SK-N-SH (cell line): ENCODE measurements around the gene ZMIZ2. TPM values are rescaled to one million over a fixed set of nuclear protein-coding genes. Genes with fewer than 3 reads are reported as not detected.

ENCODE experiments used
- CTCF ChIA-PET: fragments of 300-600, 350-600 bp; formaldehyde crosslinking; extraction: SDS; loops from one replicate; lab custom pipeline; 2021; lab: Yijun Ruan, JAX
- POLR2A ChIA-PET: fragments of 350-600 bp; sonication (Branson Sonifier 250); formaldehyde crosslinking; extraction: SDS; loops from one replicate; lab custom pipeline; 2020; ENCODE audit warnings: antibody characterized with exemption, inconsistent platforms; lab: Yijun Ruan, JAX
- DNase-seq: peaks from one replicate; pipeline ENCODE4 v3.0.0; 2012
- H2AFZ ChIP-seq: fragments of 200-600 bp; sonication (generic); 2 replicates; pipeline ENCODE4 v1.8.1; 2016; ENCODE audit warnings: antibody characterized with exemption, mild to moderate bottlenecking, low read depth
- H3F3A ChIP-seq: fragments of 200-600 bp; sonication (generic); replicated peaks from 2 replicates; pipeline ENCODE3; 2016; ENCODE audit warnings: antibody characterized with exemption, mild to moderate bottlenecking; ENCODE audit not compliant: insufficient read depth
- H3K27ac ChIP-seq, 2 experiments: fragments of 200-500 bp in 1 of 2; fragments of 200-600 bp in 1 of 2; sonication (Bioruptor generic) in 1 of 2; sonication (generic), shearing (Covaris generic) in 1 of 2; 2 replicates each; pipeline versions ENCODE4 v1.5.1 to v1.6.1; 2014 to 2016; ENCODE audit warnings: low read depth in 2 of 2, inconsistent platforms in 1 of 2, low read length in 1 of 2, mild to moderate bottlenecking in 1 of 2, mixed read lengths in 1 of 2
- H3K27me3 ChIP-seq: fragments of 200-600 bp; sonication (generic), shearing (Covaris generic); 2 replicates; pipeline ENCODE4 v1.6.1; 2016; ENCODE audit warnings: mixed run types; ENCODE audit not compliant: insufficient read depth
- H3K36me3 ChIP-seq, 2 experiments: fragments of 200-500 bp in 1 of 2; fragments of 200-600 bp in 1 of 2; sonication (Bioruptor generic) in 1 of 2; sonication (generic) in 1 of 2; replicated peaks in 1 of 2; 2 replicates each; pipeline versions ENCODE3 to v1.5.1; 2014 to 2016; ENCODE audit warnings: low read length in 1 of 2, mild to moderate bottlenecking in 1 of 2; ENCODE audit not compliant: insufficient read depth in 2 of 2, control insufficient read depth in 1 of 2
- H3K4me1 ChIP-seq, 2 experiments: fragments of 200-500 bp in 1 of 2; fragments of 200-600 bp in 1 of 2; sonication (Bioruptor generic) in 1 of 2; sonication (generic), shearing (Covaris generic) in 1 of 2; 2 replicates each; pipeline versions ENCODE4 v1.5.1 to v1.6.1; 2014 to 2016; ENCODE audit warnings: low read depth in 1 of 2, low read length in 1 of 2, mixed run types in 1 of 2; ENCODE audit not compliant: insufficient read depth in 2 of 2, control insufficient read depth in 1 of 2
- H3K4me2 ChIP-seq: fragments of 200-600 bp; sonication (generic), shearing (Covaris generic); 2 replicates; pipeline ENCODE4 v1.6.1; 2017; ENCODE audit warnings: mixed run types
- H3K4me3 ChIP-seq, 2 experiments: fragments of 200-500 bp in 1 of 2; fragments of 200-600 bp in 1 of 2; sonication (Bioruptor generic) in 1 of 2; sonication (generic), shearing (Covaris generic) in 1 of 2; 2 replicates each; pipeline versions ENCODE4 v1.5.1 to v1.8.1; 2014 to 2016; ENCODE audit warnings: low read depth in 2 of 2, inconsistent platforms in 1 of 2, low read length in 1 of 2, mild to moderate bottlenecking in 1 of 2, mixed read lengths in 1 of 2, moderate library complexity in 1 of 2
- H3K79me2 ChIP-seq: fragments of 200-600 bp; sonication (generic); 2 replicates; pipeline ENCODE4 v1.8.1; 2017; ENCODE audit warnings: mild to moderate bottlenecking; ENCODE audit not compliant: insufficient read depth
- H3K9ac ChIP-seq: fragments of 200-600 bp; sonication (generic); 2 replicates; pipeline ENCODE4 v1.6.1; 2017; ENCODE audit warnings: mixed run types
- H3K9me2 ChIP-seq: fragments of 200-600 bp; sonication (generic); 2 replicates; pipeline ENCODE4 v1.6.1; 2017; ENCODE audit warnings: mixed run types
- H3K9me3 ChIP-seq: fragments of 200-600 bp; sonication (generic); 2 replicates; pipeline ENCODE4 v1.6.1; 2017; ENCODE audit warnings: mixed run types, mild to moderate bottlenecking, moderate library complexity
- H4K20me1 ChIP-seq: fragments of 200-600 bp; sonication (generic); 2 replicates; pipeline ENCODE4 v1.6.1; 2017; ENCODE audit warnings: mild to moderate bottlenecking, mixed run types; ENCODE audit not compliant: insufficient read depth
- CHD2 ChIP-seq: fragments of 150-350 bp; IDR thresholded peaks from 2 replicates; pipeline ENCODE4 v1.6.1; 2018; ENCODE audit warnings: low read length; ENCODE audit not compliant: partially characterized antibody
- EP300 ChIP-seq, 2 experiments: IDR thresholded peaks; 2 replicates each; pipeline versions ENCODE4 v1.4.0 to v1.6.1; 2012; ENCODE audit warnings: borderline replicate concordance in 1 of 2, low read depth in 1 of 2, low read length in 1 of 2
- FOXJ3 ChIP-seq: sonication (generic); formaldehyde crosslinking; IDR thresholded peaks from 2 replicates; pipeline ENCODE4 v1.5.1; 2020; ENCODE audit warnings: mild to moderate bottlenecking, missing genetic modification reagents
- FOXM1 ChIP-seq: IDR thresholded peaks from 2 replicates; pipeline ENCODE4 v1.4.0; 2012; ENCODE audit warnings: low read depth, mild to moderate bottlenecking
- GABPA ChIP-seq: IDR thresholded peaks from 2 replicates; pipeline ENCODE4 v1.4.0; 2012; ENCODE audit warnings: low read depth, mild to moderate bottlenecking
- GATA2 ChIP-seq: sonication (generic); formaldehyde crosslinking; IDR thresholded peaks from 2 replicates; pipeline ENCODE4 v1.5.0; 2020; ENCODE audit warnings: mild to moderate bottlenecking, missing genetic modification reagents
- MXI1 ChIP-seq: IDR thresholded peaks from 2 replicates; pipeline ENCODE4 v1.6.1; 2012; ENCODE audit warnings: mild to moderate bottlenecking, low read depth, low read length, improper control_type of control experiment
- NFIC ChIP-seq: IDR thresholded peaks from 2 replicates; pipeline ENCODE4 v1.4.0; 2012; ENCODE audit warnings: borderline replicate concordance
- NRF1 ChIP-seq: IDR thresholded peaks from 2 replicates; pipeline ENCODE4 v1.6.1; 2012; ENCODE audit warnings: low read depth, mild to moderate bottlenecking, low read length
- POLR2AphosphoS5 ChIP-seq: IDR thresholded peaks from 2 replicates; pipeline ENCODE4 v1.6.1; 2012; ENCODE audit warnings: low read depth, low read length
- RCOR1 ChIP-seq: fragments of 150-350 bp; IDR thresholded peaks from 2 replicates; pipeline ENCODE4 v1.6.1; 2017; ENCODE audit warnings: antibody characterized with exemption, low read length
- RFX5 ChIP-seq: IDR thresholded peaks from 2 replicates; pipeline ENCODE4 v1.6.1; 2012; ENCODE audit warnings: mild to moderate bottlenecking, improper control_type of control experiment, low read length
- RXRA ChIP-seq: IDR thresholded peaks from 2 replicates; pipeline ENCODE4 v1.4.0; 2012; ENCODE audit warnings: low read depth, mild to moderate bottlenecking, borderline replicate concordance
- SIN3A ChIP-seq: IDR thresholded peaks from 2 replicates; pipeline ENCODE4 v1.6.1; 2012; ENCODE audit warnings: low read depth, mild to moderate bottlenecking, low read length, moderate library complexity, borderline replicate concordance
- SMC3 ChIP-seq: IDR thresholded peaks from 2 replicates; pipeline ENCODE4 v1.6.1; 2012; ENCODE audit warnings: low read depth, low read length, improper control_type of control experiment
- TAF1 ChIP-seq: IDR thresholded peaks from 2 replicates; pipeline ENCODE4 v1.6.1; 2012; ENCODE audit warnings: low read depth, mild to moderate bottlenecking, low read length, moderate library complexity, borderline replicate concordance
- TCF12 ChIP-seq: IDR thresholded peaks from 2 replicates; pipeline ENCODE4 v1.4.0; 2012
- TEAD4 ChIP-seq: IDR thresholded peaks from 2 replicates; pipeline ENCODE4 v1.4.0; 2012; ENCODE audit warnings: mild to moderate bottlenecking, borderline replicate concordance; ENCODE audit not compliant: insufficient read depth
- YY1 ChIP-seq: IDR thresholded peaks from 2 replicates; pipeline ENCODE4 v1.4.0; 2012; ENCODE audit warnings: low read depth, mild to moderate bottlenecking
- WGBS: methylation state at CpG from one replicate; pipeline ENCODE4 v1.1.6; 2017; ENCODE audit warnings: low lambda C conversion rate; 5-methylcytosine and 5-hydroxymethylcytosine counted together
- polyA plus RNA-seq, 3 experiments: library from polyadenylated mRNA; depleted of rRNA; stranded (reverse); fragments of >200 nt; gene quantifications; 2 replicates each; pipeline ENCODE4 v1.2.3, GENCODE V29; 2012
- TF ChIP-seq, protein P1 (sequence below): fragments of 200-600 bp; sonication (generic); IDR thresholded peaks from 2 replicates; pipeline ENCODE4 v1.6.1; 2017; ENCODE audit warnings: antibody characterized with exemption, mild to moderate bottlenecking, moderate library complexity
- TF ChIP-seq, protein P2 (sequence below): fragments of 150-350 bp; IDR thresholded peaks from 2 replicates; pipeline ENCODE4 v1.6.1; 2017; ENCODE audit warnings: antibody characterized with exemption, low read length, low read depth, borderline replicate concordance
- TF ChIP-seq, protein P3 (sequence below): fragments of 150-350 bp; IDR thresholded peaks from 2 replicates; pipeline ENCODE4 v1.6.1; 2016; ENCODE audit warnings: mild to moderate bottlenecking, low read depth, low read length
- TF ChIP-seq, protein P4 (sequence below): IDR thresholded peaks from 2 replicates; pipeline ENCODE4; 2012

Gene ZMIZ2
- polyA plus RNA-seq, 1 of the 3 experiments (the other 2 are of a cell fraction), result 18.1 TPM

DNA sequence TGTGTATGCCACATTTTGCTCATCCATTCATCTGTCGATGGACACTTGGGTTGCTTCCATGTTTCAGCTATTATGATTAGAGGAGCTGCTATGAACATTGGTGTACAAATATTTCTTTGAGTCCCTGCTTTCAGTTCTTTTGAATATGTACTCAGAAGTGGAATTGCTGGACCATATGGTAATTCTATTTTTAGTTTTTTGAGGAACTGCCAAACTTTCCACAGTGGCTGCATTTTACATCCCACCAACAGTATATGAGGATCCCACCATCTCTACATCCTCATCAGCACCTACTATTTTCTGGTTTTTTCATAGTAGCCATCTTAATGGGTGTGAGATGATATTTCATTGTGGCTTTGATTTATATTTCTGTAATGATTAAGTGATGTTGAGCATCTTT is 44.7 kb upstream of the ZMIZ2 start (continued):
- TF ChIP-seq, protein P1, sequence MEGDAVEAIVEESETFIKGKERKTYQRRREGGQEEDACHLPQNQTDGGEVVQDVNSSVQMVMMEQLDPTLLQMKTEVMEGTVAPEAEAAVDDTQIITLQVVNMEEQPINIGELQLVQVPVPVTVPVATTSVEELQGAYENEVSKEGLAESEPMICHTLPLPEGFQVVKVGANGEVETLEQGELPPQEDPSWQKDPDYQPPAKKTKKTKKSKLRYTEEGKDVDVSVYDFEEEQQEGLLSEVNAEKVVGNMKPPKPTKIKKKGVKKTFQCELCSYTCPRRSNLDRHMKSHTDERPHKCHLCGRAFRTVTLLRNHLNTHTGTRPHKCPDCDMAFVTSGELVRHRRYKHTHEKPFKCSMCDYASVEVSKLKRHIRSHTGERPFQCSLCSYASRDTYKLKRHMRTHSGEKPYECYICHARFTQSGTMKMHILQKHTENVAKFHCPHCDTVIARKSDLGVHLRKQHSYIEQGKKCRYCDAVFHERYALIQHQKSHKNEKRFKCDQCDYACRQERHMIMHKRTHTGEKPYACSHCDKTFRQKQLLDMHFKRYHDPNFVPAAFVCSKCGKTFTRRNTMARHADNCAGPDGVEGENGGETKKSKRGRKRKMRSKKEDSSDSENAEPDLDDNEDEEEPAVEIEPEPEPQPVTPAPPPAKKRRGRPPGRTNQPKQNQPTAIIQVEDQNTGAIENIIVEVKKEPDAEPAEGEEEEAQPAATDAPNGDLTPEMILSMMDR, result no peak
- no peak for TF ChIP-seq NFIC
- TF ChIP-seq FOXM1, result no peak
- TF ChIP-seq, protein P2, sequence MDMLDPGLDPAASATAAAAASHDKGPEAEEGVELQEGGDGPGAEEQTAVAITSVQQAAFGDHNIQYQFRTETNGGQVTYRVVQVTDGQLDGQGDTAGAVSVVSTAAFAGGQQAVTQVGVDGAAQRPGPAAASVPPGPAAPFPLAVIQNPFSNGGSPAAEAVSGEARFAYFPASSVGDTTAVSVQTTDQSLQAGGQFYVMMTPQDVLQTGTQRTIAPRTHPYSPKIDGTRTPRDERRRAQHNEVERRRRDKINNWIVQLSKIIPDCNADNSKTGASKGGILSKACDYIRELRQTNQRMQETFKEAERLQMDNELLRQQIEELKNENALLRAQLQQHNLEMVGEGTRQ, result no peak
- no peak for TF ChIP-seq CHD2
- no peak for TF ChIP-seq GATA2 (CRISPR knock-in tag)
- no peak for TF ChIP-seq RXRA

DNA sequence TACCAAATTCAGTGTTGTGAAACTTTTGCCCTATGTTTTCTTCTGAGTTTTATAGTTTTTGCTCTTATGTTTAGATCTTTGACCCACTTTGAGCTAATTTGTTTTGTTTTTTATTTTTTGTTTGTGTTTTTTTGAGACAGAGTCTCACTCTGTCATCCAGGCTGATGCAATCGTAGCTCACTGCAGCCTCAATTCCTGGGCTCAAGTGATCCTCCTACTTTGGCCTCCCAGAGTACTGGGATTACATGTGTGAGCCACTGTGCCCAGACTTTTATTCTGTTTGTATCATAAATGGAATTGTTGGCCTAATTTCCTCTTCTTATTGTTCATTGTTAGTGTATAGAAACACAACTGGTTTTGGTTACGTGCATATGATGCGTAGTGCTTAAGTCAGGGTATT is 43.2 kb upstream of the ZMIZ2 start:
- Histone ChIP-seq H3K27ac (no peak overlapping the region), H3K79me2 (no peaks in the 10 kb centered on the region), H3K9me3 (peaks cover 4% of the 10 kb centered on the region; the same call in 1 of the 2 replicates), H3K9me2 (no peaks in the 10 kb centered on the region), H3K27me3 (no peaks in the 10 kb centered on the region), H3K4me3 (no peak overlapping the region), H4K20me1 (no peaks in the 10 kb centered on the region), H3F3A (peaks cover 9% of the 10 kb centered on the region), H3K4me1 (no peaks in the 10 kb centered on the region), H3K9ac (no peak overlapping the region), H3K36me3 (peaks cover 21 to 26% of the 10 kb centered on the region in 2 experiments), H3K4me2 (no peak overlapping the region), H2AFZ (no peak overlapping the region)
- 97% methylated on average over 3 of the region's 3 CpGs for WGBS
- DNase-seq, result no peak
- POLR2A ChIA-PET, result no interaction called here
- CTCF ChIA-PET, result interaction anchor here (1.8 kb wide), 1 partner anchor 13 kb away, joined by 4 read pairs; no protein-coding TSS in a partner anchor
- TF ChIP-seq NFIC (no peak), EP300 (IDR thresholded peaks at IDR 0.05; ENCODE audit: borderline replicate concordance in 1 of 2, low read depth in 1 of 2, low read length in 1 of 2) (no peak), MXI1 (no peak), TAF1 (no peak), POLR2AphosphoS5 (no peak), TCF12 (no peak), RCOR1 (no peak), RFX5 (no peak), SIN3A (no peak), SMC3 (no peak), GABPA (no peak), NRF1 (no peak), TEAD4 (no peak), RXRA (no peak), YY1 (no peak), FOXJ3 (no peak)
- TF ChIP-seq, protein P3, sequence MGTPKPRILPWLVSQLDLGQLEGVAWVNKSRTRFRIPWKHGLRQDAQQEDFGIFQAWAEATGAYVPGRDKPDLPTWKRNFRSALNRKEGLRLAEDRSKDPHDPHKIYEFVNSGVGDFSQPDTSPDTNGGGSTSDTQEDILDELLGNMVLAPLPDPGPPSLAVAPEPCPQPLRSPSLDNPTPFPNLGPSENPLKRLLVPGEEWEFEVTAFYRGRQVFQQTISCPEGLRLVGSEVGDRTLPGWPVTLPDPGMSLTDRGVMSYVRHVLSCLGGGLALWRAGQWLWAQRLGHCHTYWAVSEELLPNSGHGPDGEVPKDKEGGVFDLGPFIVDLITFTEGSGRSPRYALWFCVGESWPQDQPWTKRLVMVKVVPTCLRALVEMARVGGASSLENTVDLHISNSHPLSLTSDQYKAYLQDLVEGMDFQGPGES, result no peak
- TF ChIP-seq, protein P2, result no peak
- TF ChIP-seq, protein P4, sequence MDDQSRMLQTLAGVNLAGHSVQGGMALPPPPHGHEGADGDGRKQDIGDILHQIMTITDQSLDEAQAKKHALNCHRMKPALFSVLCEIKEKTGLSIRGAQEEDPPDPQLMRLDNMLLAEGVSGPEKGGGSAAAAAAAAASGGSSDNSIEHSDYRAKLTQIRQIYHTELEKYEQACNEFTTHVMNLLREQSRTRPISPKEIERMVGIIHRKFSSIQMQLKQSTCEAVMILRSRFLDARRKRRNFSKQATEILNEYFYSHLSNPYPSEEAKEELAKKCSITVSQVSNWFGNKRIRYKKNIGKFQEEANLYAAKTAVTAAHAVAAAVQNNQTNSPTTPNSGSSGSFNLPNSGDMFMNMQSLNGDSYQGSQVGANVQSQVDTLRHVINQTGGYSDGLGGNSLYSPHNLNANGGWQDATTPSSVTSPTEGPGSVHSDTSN, result no peak
